Stimulated activated naive CD8-positive, alpha-beta T cell treated with anti-CD3 and anti-CD28 coated beads, Interleukin-15, amount 100 ng/mL, for 72 hours (primary cell): ENCODE data around the gene PDZRN4.
"Not testable (repeated sequence)": the region's sequence is repeated elsewhere in the genome, so short reads cannot be mapped to it uniquely, and the experiment has no call there.

ENCODE experiments used
- ATAC-seq: fragments of 150-1000 bp; cut with Tn5 transposase; 2 replicates; pipeline ENCODE4 v1.10.0; 2021; ENCODE audit warnings: mild to moderate bottlenecking, moderate library complexity
- DNase-seq, 2 donors: peaks; one replicate each; pipeline ENCODE4 v3.0.0; 2021 to 2022
- H3K27ac Mint-ChIP-seq, 2 donors: one replicate each; pipeline ENCODE4 v1.8.0; 2022; ENCODE audit warnings: mild to moderate bottlenecking in 2 of 2, mixed read lengths in 2 of 2, moderate library complexity in 2 of 2
- H3K27me3 Mint-ChIP-seq: one replicate; pipeline ENCODE4 v1.8.0; 2022; ENCODE audit warnings: mixed read lengths
- H3K4me1 Mint-ChIP-seq: one replicate; pipeline ENCODE4 v1.8.0; 2022; ENCODE audit warnings: mild to moderate bottlenecking, mixed read lengths
- H3K4me3 Mint-ChIP-seq, 2 donors: one replicate each; pipeline ENCODE4 v1.8.0; 2022; ENCODE audit warnings: mild to moderate bottlenecking in 2 of 2, mixed read lengths in 2 of 2, moderate library complexity in 1 of 2
- H3K9me3 Mint-ChIP-seq, 2 donors: one replicate each; pipeline ENCODE4 v1.8.0; 2022; ENCODE audit warnings: mixed read lengths in 2 of 2

PDZRN4 gene

GRCh38 chr12:41288142-41288811, 100.2 kb downstream of the PDZRN4 start:
- ATAC-seq, result no peak
- no peak for DNase-seq
- no peak overlapping the region for H3K27ac Mint-ChIP-seq
- H3K9me3 Mint-ChIP-seq, result no peaks in the 10 kb centered on the region
- no peaks in the 10 kb centered on the region for H3K4me1 Mint-ChIP-seq
- H3K4me3 Mint-ChIP-seq, result no peak overlapping the region
- no peaks in the 10 kb centered on the region for H3K27me3 Mint-ChIP-seq

DNA sequence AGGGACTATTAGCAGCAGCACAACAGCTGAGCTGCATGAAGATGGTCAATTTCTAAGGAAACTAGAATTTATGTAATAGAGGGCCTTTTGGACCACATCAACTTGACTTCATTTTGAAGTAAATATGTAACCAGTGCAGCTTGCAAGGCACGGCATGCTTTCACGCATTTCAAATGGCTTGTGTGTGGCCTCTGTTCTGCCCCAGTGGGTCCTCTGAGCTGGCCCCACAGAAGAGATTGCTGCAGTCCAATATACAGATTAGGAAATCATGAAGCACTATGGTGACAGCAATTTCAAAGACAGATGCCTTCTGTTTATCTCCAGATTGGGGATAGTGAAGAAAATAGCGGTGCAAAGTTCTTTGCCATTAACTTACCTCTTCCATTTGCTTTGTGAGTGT, 101.4 kb downstream of the PDZRN4 start:
- Mint-ChIP-seq H3K27ac (no peak overlapping the region), H3K9me3 (no peaks in the 10 kb centered on the region), H3K4me3 (no peak overlapping the region), H3K27me3 (no peaks in the 10 kb centered on the region), H3K4me1 (no peaks in the 10 kb centered on the region)
- DNase-seq, result no peak
- no peak for ATAC-seq

- DNase-seq (no peak), ATAC-seq (no peak)
- H3K27ac Mint-ChIP-seq, result no peak overlapping the region
- no peaks in the 10 kb centered on the region for H3K4me1 Mint-ChIP-seq
- H3K4me3 Mint-ChIP-seq, result no peak overlapping the region
- H3K9me3 Mint-ChIP-seq, result no peaks in the 10 kb centered on the region
- no peaks in the 10 kb centered on the region for H3K27me3 Mint-ChIP-seq
Measured at GRCh38 chr12:41293011-41293410, 104.9 kb downstream of the PDZRN4 start.

DNA sequence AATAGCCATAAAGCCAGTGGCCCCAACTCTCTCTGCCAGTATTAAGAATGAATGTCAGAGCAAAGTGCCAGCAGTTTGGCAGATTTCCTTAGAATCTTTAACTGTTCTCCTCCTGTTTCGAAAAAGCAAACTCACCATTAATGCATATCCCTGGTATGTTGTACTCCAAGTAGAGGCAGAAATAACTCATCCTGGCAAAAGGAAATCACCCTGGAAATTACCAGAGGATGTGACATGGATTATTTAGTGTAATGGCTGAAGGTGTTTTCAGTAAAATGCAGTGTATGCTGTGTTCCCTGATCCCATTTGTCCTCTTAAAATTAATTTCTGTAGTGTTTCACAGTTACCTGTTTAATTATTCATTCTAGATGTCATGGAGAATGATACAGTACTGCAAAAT, 105.3 kb downstream of the PDZRN4 start:
- no peak for DNase-seq
- Mint-ChIP-seq H3K4me1 (no peaks in the 10 kb centered on the region), H3K9me3 (no peaks in the 10 kb centered on the region), H3K27ac (no peak overlapping the region), H3K27me3 (no peaks in the 10 kb centered on the region), H3K4me3 (no peak overlapping the region)
- ATAC-seq, result no peak

- DNase-seq (no peak), ATAC-seq (no peak)
- Mint-ChIP-seq H3K27ac (no peak overlapping the region), H3K9me3 (no peaks in the 10 kb centered on the region), H3K4me1 (no peaks in the 10 kb centered on the region), H3K27me3 (peaks cover 8% of the 10 kb centered on the region), H3K4me3 (no peak overlapping the region)
Measured at GRCh38 chr12:41302979-41303403, 114.9 kb downstream of the PDZRN4 start.

- ATAC-seq (no peak), DNase-seq (no peak)
- no peaks in the 10 kb centered on the region for H3K4me1 Mint-ChIP-seq
- no peaks in the 10 kb centered on the region for H3K9me3 Mint-ChIP-seq
- H3K27ac Mint-ChIP-seq, result no peak overlapping the region
- H3K4me3 Mint-ChIP-seq, result no peak overlapping the region
- H3K27me3 Mint-ChIP-seq, result peaks cover 8% of the 10 kb centered on the region
Measured at GRCh38 chr12:41304526-41304925, 116.4 kb downstream of the PDZRN4 start.

DNA sequence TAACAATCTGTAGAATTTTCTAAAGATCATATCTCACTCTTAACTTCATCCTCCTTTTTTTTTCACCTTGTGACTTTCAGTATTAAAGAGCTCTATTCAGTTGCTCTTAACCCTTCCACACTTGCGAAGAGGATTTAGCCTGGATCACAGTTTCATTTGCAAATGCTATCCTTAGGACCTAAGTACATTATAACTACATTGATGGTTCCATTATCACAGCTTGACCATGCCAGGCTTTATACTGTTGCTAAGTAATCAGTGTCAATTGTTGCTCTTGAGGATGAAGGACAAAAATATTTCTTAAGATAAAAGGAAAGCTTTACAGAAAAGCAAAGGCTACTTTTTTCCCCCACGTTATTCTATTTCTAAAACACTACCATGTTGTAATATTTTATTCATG, 122.2 kb downstream of the PDZRN4 start:
- Mint-ChIP-seq H3K9me3 (no peaks in the 10 kb centered on the region), H3K4me3 (no peak overlapping the region), H3K4me1 (no peaks in the 10 kb centered on the region), H3K27ac (no peak overlapping the region), H3K27me3 (peaks cover 8% of the 10 kb centered on the region)
- no peak for ATAC-seq
- no peak for DNase-seq

DNA sequence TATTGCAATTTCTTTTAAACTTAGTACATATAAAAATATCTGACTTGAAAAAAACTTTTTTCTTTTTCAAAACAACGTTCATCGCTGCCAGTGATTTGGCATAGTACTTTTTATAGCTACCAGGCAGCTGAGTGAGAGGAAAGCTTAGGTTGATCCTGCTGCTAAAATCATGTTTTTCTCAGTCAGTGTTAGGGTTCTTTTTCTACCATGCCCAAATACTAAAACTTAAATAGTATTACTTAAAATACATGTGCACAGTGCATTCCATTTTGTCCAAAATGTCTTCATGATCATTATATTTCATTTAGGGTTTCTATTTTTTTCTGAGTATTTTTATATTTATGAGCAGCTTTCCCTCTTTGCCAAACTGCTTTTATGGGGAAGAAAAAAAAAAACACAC, 123.8 kb downstream of the PDZRN4 start:
- no peak overlapping the region for H3K27ac Mint-ChIP-seq
- ATAC-seq (no peak), DNase-seq (no peak)
- no peak overlapping the region for H3K4me3 Mint-ChIP-seq
- H3K9me3 Mint-ChIP-seq, result no peaks in the 10 kb centered on the region
- no peaks in the 10 kb centered on the region for H3K4me1 Mint-ChIP-seq
- peaks cover 4% of the 10 kb centered on the region for H3K27me3 Mint-ChIP-seq

GRCh38 chr12:41312451-41312850, 124.3 kb downstream of the PDZRN4 start:
- H3K4me3 Mint-ChIP-seq, H3K9me3 Mint-ChIP-seq, DNase-seq, H3K4me1 Mint-ChIP-seq, ATAC-seq, H3K27me3 Mint-ChIP-seq, H3K27ac Mint-ChIP-seq: not testable (repeated sequence)

- DNase-seq (no peak), ATAC-seq (no peak)
- Mint-ChIP-seq H3K4me3 (no peak overlapping the region), H3K27me3 (no peaks in the 10 kb centered on the region), H3K27ac (no peak overlapping the region), H3K4me1 (no peaks in the 10 kb centered on the region), H3K9me3 (no peaks in the 10 kb centered on the region)
Measured at GRCh38 chr12:41325336-41325735, 137.2 kb downstream of the PDZRN4 start.

DNA sequence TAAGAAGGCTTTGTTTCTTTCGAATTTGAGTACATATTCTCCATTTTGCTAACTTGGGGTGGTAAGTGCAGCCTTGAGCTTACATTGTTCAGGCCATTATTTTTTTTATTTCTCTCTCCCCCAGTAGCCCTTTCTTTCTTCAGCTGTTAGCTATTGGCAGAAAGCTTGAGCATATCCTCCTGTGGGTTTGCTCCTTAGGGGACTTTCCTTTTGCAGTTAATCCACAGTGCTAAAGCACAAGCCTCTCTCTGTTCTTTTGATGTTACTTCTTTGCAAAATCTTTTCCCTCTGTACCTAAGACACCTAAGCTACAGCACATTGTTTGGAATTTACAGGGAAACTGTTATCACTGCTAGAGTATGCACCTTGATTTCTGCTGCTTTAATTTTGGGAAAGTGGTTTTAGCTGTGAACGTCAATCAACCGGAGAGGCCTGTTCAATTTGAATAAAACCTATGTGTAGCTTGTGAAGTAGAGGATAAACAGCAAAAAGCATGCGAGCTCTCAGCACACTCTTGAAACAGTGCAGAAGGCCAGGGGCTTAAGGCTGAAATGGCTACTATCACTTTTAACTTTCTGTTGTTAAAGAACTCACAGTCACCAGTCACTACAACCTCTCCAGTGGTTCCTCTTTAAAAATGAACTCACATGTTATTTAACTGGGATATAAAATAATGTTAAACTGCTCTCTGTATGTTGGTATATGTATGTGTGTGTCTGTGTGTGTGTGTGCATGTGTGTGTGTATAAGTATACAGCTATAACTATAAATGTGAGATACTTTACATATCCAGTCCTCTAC, 139.2 kb downstream of the PDZRN4 start:
- ATAC-seq (no peak), DNase-seq (no peak)
- Mint-ChIP-seq H3K9me3 (peaks cover 0 to 4% of the 10 kb centered on the region in 2 donors), H3K4me1 (no peaks in the 10 kb centered on the region), H3K27me3 (no peaks in the 10 kb centered on the region), H3K4me3 (no peak overlapping the region), H3K27ac (no peak overlapping the region)

DNA sequence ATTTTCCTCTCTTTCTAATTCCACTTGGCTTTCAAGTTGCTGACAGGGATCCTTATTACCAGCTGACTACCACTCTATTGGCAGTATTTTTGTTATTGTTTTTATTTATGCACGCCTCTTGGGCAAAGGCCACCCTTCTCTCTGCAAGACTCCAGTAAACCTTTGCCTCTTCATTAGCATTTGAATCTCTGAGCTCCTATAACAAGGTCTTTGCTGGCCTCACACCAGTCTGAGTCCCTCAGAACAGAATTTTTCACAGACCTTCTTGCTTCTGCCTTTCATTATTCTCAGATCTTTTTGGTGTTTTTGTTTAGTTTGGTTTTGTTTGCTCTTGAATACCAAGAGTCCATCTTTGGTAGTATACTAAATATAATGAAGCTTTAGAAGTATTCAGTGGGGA, 145.9 kb downstream of the PDZRN4 start:
- ATAC-seq (no peak), DNase-seq (no peak)
- peaks cover 0 to 5% of the 10 kb centered on the region in 2 donors for H3K9me3 Mint-ChIP-seq
- H3K4me3 Mint-ChIP-seq, result no peak overlapping the region
- no peaks in the 10 kb centered on the region for H3K27me3 Mint-ChIP-seq
- H3K27ac Mint-ChIP-seq, result no peak overlapping the region
- no peaks in the 10 kb centered on the region for H3K4me1 Mint-ChIP-seq

DNA sequence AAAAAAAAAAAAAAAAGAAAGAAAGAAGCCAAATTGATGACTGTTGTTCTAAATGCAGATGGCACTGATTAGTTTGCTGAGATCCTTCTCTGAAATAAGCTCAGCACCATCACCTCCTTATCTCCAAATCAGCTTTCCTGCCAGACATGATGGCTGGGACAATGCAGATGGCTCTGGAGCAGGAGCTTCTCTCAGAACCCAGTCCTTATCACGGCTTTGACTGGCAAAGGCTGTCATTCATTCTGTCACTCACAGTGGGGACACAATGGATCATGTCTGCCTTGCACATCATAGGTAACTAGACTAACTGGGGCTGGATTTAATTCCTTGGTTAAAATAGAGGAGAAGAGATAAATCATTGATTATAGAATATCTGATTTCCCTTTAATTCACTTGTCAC, 146.3 kb downstream of the PDZRN4 start:
- ATAC-seq (no peak), DNase-seq (no peak)
- no peaks in the 10 kb centered on the region for H3K27me3 Mint-ChIP-seq
- H3K4me3 Mint-ChIP-seq, result no peak overlapping the region
- H3K27ac Mint-ChIP-seq, result no peak overlapping the region
- H3K4me1 Mint-ChIP-seq, result no peaks in the 10 kb centered on the region
- H3K9me3 Mint-ChIP-seq, result peaks cover 0 to 5% of the 10 kb centered on the region in 2 donors

- Mint-ChIP-seq H3K27ac (no peak overlapping the region), H3K4me3 (no peak overlapping the region), H3K27me3 (no peaks in the 10 kb centered on the region), H3K9me3 (peaks cover 0 to 5% of the 10 kb centered on the region in 2 donors), H3K4me1 (no peaks in the 10 kb centered on the region)
- DNase-seq (no peak), ATAC-seq (no peak)
Measured at GRCh38 chr12:41336041-41336549, 148.0 kb downstream of the PDZRN4 start.

DNA sequence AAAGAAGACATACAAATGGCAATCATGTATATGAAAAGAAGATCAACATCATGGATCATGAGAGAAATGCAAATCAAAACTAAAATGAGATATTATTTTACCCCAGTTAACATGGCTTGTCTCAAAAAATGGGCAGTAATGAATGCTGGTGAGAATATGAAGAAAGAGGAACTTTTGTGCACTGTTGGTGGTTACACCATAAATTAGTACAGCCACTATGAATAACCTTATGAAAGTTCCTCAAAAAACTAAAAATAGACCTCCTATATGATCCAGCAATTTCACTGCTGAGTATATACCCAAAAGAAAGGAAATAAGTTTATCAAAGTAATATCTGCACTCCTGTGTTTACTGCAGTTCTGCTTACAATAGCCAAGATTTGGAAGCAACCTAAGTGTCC, 151.7 kb downstream of the PDZRN4 start:
- Mint-ChIP-seq H3K4me3 (no peak overlapping the region), H3K4me1 (no peaks in the 10 kb centered on the region), H3K27ac (no peak overlapping the region), H3K27me3 (no peaks in the 10 kb centered on the region), H3K9me3 (no peaks in the 10 kb centered on the region)
- DNase-seq, result no peak
- ATAC-seq, result no peak

DNA sequence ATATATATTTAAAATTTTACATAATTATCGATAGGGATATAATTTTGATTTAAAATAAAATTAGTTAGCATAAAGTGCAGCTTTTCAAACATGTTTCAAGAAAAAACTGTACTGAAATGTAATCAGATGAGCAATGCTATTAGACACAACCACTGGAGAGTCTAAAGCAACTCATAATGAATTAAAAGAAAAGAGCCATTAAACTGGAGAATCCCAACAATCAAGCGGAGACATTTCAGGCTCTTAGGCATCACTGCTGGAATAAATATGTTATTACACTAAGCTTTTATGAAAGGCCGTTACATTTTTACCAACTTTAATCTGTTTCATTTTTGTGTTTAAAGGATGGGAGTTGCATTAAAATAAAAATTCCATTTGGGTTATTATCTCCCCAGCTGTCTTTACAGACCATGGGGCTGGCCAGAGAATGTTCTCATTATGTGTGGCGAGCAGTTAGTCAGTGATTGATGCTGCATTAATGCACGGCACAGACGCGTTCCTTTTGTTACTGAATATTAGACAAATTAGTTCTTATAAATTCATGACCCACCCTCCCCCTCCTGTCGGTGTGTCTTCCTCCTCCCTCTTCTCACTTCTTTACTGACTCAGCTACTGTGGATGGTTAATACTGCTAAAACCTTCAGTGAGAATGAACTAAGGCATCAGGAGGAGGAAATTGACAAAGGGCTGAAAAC, 156.8 kb downstream of the PDZRN4 start:
- Mint-ChIP-seq H3K27ac (no peak overlapping the region), H3K27me3 (no peaks in the 10 kb centered on the region), H3K9me3 (no peaks in the 10 kb centered on the region), H3K4me3 (no peak overlapping the region), H3K4me1 (no peaks in the 10 kb centered on the region)
- ATAC-seq (no peak), DNase-seq (no peak)
